KMS-11 (cell line): ENCODE results near the gene LMNA.

ENCODE experiments used
- H2AFZ ChIP-seq: fragments of 200-600 bp; sonication (generic); 2 replicates; pipeline ENCODE4 v1.6.1; 2016; ENCODE audit warnings: antibody characterized with exemption, mixed run types, low read depth
- H3K27ac ChIP-seq: fragments of 200-600 bp; sonication (generic); 2 replicates; pipeline ENCODE4 v1.6.1; 2016; ENCODE audit warnings: mild to moderate bottlenecking, mixed run types
- H3K27me3 ChIP-seq: fragments of 200-600 bp; sonication (generic); 2 replicates; pipeline ENCODE4 v1.6.1; 2017; ENCODE audit warnings: mild to moderate bottlenecking, low read depth, mixed run types, moderate library complexity; ENCODE audit not compliant: insufficient read depth
- H3K36me3 ChIP-seq: fragments of 200-600 bp; sonication (generic); 2 replicates; pipeline ENCODE4 v1.6.1; 2017; ENCODE audit warnings: mild to moderate bottlenecking, mixed run types; ENCODE audit not compliant: insufficient read depth
- H3K4me1 ChIP-seq: fragments of 200-600 bp; sonication (generic); 2 replicates; pipeline ENCODE4 v1.6.1; 2016; ENCODE audit warnings: mild to moderate bottlenecking, low read depth, mixed run types; ENCODE audit not compliant: poor library complexity, severe bottlenecking
- H3K4me2 ChIP-seq: fragments of 200-600 bp; sonication (generic); 2 replicates; pipeline ENCODE4 v1.7.0; 2016; ENCODE audit warnings: mild to moderate bottlenecking, mixed run types
- H3K4me3 ChIP-seq: fragments of 200-600 bp; sonication (generic); IDR thresholded peaks from 2 replicates; pipeline ENCODE4 v1.6.1; 2017; ENCODE audit warnings: low read depth, low read length, mixed read lengths; ENCODE audit not compliant: insufficient read depth
- H3K79me2 ChIP-seq: fragments of 200-600 bp; sonication (generic); 2 replicates; pipeline ENCODE4 v1.6.1; 2016; ENCODE audit warnings: low read depth, mixed run types; ENCODE audit not compliant: insufficient read depth
- H3K9ac ChIP-seq: fragments of 200-600 bp; sonication (generic); 2 replicates; pipeline ENCODE4 v1.6.1; 2016; ENCODE audit warnings: mild to moderate bottlenecking, mixed run types
- H4K20me1 ChIP-seq: fragments of 200-600 bp; sonication (generic); 2 replicates; pipeline ENCODE4 v1.6.1; 2016; ENCODE audit warnings: mild to moderate bottlenecking, mixed run types; ENCODE audit not compliant: insufficient read depth
- TF ChIP-seq, protein P1 (sequence below): fragments of 200-600 bp; sonication (generic); conservative IDR thresholded peaks from 2 replicates; pipeline ENCODE4 v1.6.1; 2017; ENCODE audit warnings: low read depth, mild to moderate bottlenecking, antibody characterized with exemption, low read length, moderate library complexity, mixed read lengths

LMNA gene

DNA sequence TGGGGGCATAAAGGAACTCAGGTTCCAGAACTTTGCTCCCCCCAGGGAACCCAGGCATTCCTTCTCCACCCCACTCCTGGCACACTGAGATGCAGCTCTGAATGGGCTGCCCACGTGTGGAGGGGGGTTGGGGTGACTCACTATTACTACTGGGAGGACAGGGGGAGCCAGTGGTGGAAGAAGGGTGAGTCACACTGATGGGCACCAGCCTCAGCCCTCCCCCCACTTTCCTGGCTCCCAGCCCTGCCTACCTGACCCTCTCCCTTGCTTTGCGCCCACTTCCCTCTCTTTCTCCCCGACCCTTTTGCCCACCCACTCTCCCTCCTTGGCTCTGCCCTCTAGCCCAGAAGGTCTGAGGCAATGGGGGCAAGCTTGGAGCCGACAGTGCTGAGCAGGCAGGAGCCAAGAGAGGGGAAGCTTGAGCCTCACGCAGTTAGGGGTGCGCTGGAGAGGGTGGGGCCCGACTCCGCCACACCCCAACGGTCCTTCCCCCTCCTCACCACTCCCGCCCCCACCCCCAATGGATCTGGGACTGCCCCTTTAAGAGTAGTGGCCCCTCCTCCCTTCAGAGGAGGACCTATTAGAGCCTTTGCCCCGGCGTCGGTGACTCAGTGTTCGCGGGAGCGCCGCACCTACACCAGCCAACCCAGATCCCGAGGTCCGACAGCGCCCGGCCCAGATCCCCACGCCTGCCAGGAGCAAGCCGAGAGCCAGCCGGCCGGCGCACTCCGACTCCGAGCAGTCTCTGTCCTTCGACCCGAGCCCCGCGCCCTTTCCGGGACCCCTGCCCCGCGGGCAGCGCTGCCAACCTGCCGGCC lies at the start of gene LMNA:
LMNA (plus strand) TSS at position 611 of the 818 bp plus-strand sequence. CDS start 208 bp downstream, outside the sequence.
- Histone ChIP-seq H3K4me1 (peaks cover 50% of the 10 kb centered on the region), H3K36me3 (no peaks in the 10 kb centered on the region), H3K27ac (peak within 1 kb of the TSS; percentile 53), H3K27me3 (no peaks in the 10 kb centered on the region), H3K4me3 (peak within 1 kb of the TSS; percentile 99), H4K20me1 (no peaks in the 10 kb centered on the region), H2AFZ (peak within 1 kb of the TSS; percentile 90), H3K4me2 (peak within 1 kb of the TSS; percentile 91), H3K79me2 (peaks cover 48% of the 10 kb centered on the region), H3K9ac (peak within 1 kb of the TSS; percentile 85)
- TF ChIP-seq, protein P1, sequence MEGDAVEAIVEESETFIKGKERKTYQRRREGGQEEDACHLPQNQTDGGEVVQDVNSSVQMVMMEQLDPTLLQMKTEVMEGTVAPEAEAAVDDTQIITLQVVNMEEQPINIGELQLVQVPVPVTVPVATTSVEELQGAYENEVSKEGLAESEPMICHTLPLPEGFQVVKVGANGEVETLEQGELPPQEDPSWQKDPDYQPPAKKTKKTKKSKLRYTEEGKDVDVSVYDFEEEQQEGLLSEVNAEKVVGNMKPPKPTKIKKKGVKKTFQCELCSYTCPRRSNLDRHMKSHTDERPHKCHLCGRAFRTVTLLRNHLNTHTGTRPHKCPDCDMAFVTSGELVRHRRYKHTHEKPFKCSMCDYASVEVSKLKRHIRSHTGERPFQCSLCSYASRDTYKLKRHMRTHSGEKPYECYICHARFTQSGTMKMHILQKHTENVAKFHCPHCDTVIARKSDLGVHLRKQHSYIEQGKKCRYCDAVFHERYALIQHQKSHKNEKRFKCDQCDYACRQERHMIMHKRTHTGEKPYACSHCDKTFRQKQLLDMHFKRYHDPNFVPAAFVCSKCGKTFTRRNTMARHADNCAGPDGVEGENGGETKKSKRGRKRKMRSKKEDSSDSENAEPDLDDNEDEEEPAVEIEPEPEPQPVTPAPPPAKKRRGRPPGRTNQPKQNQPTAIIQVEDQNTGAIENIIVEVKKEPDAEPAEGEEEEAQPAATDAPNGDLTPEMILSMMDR = peak; percentile 15; the same call in 1 of the 2 replicates

DNA sequence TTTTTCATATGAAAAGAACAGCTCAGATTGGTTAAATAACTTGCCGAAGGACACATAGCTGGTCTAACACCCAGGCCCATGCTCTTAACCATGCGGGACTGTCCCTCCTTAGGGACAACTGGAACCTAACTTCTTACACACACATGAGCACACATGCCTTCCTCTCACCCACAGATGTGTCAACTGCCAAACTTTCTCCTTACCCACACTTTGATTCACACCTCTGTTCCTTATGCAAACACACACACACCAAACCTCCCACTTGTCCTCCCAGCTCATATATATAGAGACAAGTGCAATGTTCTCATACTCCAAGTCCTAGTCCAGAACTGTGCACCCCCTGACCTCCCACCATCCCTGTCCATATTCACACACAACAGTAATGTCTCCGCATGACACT lies 49.3 kb upstream of the LMNA start:
- TF ChIP-seq, protein P1 = 0 out of 2 replicates have a peak, but pooled peaks have one; percentile 3
- H3K4me2 ChIP-seq = no peak overlapping the region
- H2AFZ ChIP-seq = no peak overlapping the region
- no peak overlapping the region for H3K27ac ChIP-seq
- no peaks in the 10 kb centered on the region for H4K20me1 ChIP-seq
- H3K9ac ChIP-seq = no peak overlapping the region
- no peaks in the 10 kb centered on the region for H3K79me2 ChIP-seq
- no peaks in the 10 kb centered on the region for H3K36me3 ChIP-seq
- peaks cover 9% of the 10 kb centered on the region for H3K4me1 ChIP-seq
- no peak overlapping the region for H3K4me3 ChIP-seq
- no peaks in the 10 kb centered on the region for H3K27me3 ChIP-seq

DNA sequence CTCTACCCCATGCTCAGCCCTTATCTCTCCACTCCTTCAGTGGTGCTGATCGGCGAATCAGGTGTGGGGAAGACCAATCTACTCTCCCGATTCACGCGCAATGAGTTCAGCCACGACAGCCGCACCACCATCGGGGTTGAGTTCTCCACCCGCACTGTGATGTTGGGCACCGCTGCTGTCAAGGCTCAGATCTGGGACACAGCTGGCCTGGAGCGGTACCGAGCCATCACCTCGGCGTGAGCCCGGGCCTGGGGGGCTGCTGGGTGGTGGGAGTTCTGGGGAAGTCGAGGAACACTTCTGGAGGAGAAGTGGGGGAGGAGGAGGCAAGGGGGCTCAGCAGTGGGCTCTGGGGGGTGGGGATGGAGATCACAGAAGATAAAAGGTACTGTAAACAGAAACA lies 48.6 kb upstream of the LMNA start:
- H2AFZ ChIP-seq = peak overlapping the region; percentile 24; the same call in 1 of the 2 replicates
- H3K36me3 ChIP-seq = no peaks in the 10 kb centered on the region
- peak overlapping the region; percentile 2; the same call in 1 of the 2 replicates for H3K4me2 ChIP-seq
- TF ChIP-seq, protein P1 = no peak
- no peaks in the 10 kb centered on the region for H3K79me2 ChIP-seq
- no peak overlapping the region for H3K9ac ChIP-seq
- no peaks in the 10 kb centered on the region for H4K20me1 ChIP-seq
- H3K4me3 ChIP-seq = no peak overlapping the region
- peaks cover 9% of the 10 kb centered on the region for H3K4me1 ChIP-seq
- H3K27ac ChIP-seq = no peak overlapping the region
- H3K27me3 ChIP-seq = no peaks in the 10 kb centered on the region

DNA sequence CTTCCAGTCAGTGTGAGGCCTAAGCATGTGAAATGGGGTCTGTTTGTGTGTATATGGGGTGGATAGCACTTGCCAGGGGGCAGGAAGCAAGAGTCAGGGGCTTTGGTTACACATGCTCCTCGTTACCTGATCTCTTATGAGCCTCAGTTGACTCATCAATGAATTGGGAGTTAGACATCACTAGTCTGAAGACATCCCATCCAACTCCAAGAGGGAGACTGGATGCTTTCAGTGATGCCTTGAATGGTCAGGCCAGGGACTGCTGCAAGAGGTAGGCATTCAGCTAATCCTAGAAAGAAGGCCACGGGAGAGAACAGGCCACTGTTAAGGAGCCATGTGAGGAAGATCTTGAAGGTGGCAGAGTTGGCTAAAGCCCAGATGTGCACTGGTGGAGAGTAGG lies 47.2 kb upstream of the LMNA start:
- Histone ChIP-seq H3K4me1 (peaks cover 9% of the 10 kb centered on the region), H3K36me3 (no peaks in the 10 kb centered on the region), H3K9ac (no peak overlapping the region), H3K4me2 (no peak overlapping the region), H2AFZ (no peak overlapping the region), H3K79me2 (no peaks in the 10 kb centered on the region), H4K20me1 (no peaks in the 10 kb centered on the region), H3K27me3 (no peaks in the 10 kb centered on the region), H3K4me3 (no peak overlapping the region), H3K27ac (no peak overlapping the region)
- TF ChIP-seq, protein P1 = no peak
